WERI-Rb-1 (cell line): ENCODE data around the gene PPP6R1.

ENCODE experiments used
- DNase-seq: peaks from one replicate; pipeline ENCODE4 v3.0.0-alpha.2; 2020
- H3K27ac ChIP-seq: fragments of 250-450 bp; sonication (Bioruptor Pico); 2 replicates; pipeline ENCODE4 v1.5.1; 2020; ENCODE audit warnings: mild to moderate bottlenecking, moderate library complexity
- H3K27me3 ChIP-seq: fragments of 250-450 bp; sonication (Bioruptor Pico); 2 replicates; pipeline ENCODE4 v1.5.1; 2021; ENCODE audit warnings: mild to moderate bottlenecking, low read depth, moderate library complexity; ENCODE audit not compliant: insufficient read depth, severe bottlenecking
- H3K36me3 ChIP-seq: fragments of 250-450 bp; sonication (Bioruptor Pico); 2 replicates; pipeline ENCODE4 v1.5.1; 2020; ENCODE audit warnings: mild to moderate bottlenecking, moderate library complexity
- H3K4me3 ChIP-seq: 2 replicates; pipeline ENCODE4 v1.5.1; 2011; ENCODE audit warnings: low read depth, mild to moderate bottlenecking, control low read depth, low read length
- H3K9me3 ChIP-seq: fragments of 250-450 bp; sonication (Bioruptor Pico); 2 replicates; pipeline ENCODE4 v1.5.1; 2021; ENCODE audit warnings: mild to moderate bottlenecking, moderate library complexity; ENCODE audit not compliant: severe bottlenecking
- TF ChIP-seq, protein P1 (sequence below): IDR thresholded peaks from 2 replicates; pipeline ENCODE4 v1.5.1; 2011; ENCODE audit warnings: low read depth, mild to moderate bottlenecking, control low read depth, inconsistent platforms, low read length

PPP6R1 gene

DNA sequence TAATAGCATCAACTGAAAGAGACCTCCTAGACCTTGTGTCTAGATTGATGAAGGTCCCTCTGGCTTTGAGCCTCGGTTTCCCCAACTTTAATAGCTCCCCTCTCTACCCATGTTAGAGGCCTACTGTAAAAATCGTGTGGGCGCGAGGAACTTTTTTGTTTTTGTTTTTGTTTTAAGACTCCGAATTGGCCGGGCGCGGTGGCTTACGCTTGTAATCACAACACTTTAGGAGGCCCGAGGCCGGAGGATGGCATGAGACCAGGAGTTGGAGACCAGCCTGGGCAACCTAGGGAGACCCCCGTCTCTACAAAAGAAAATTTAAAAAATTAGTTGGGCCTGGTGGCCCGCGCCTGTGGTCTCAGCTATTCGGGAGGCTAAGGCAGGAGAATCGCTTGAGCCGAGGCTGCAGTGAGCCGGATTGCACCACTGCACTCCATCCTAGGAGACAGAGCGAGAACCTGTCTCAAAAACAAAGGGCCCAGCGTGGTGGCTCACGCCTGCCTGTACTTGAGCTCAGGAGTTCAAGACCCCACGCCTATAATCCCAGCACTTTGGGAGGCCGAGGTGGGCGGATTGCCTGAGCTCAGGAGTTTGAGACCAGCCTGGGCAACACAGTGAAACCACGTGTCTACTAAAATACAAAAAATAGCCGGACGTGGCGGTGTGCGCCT, 858 bp upstream of the PPP6R1 start:
- H3K27me3 ChIP-seq: no peaks in the 10 kb centered on the region
- DNase-seq: peak; percentile 62
- TF ChIP-seq, protein P1, sequence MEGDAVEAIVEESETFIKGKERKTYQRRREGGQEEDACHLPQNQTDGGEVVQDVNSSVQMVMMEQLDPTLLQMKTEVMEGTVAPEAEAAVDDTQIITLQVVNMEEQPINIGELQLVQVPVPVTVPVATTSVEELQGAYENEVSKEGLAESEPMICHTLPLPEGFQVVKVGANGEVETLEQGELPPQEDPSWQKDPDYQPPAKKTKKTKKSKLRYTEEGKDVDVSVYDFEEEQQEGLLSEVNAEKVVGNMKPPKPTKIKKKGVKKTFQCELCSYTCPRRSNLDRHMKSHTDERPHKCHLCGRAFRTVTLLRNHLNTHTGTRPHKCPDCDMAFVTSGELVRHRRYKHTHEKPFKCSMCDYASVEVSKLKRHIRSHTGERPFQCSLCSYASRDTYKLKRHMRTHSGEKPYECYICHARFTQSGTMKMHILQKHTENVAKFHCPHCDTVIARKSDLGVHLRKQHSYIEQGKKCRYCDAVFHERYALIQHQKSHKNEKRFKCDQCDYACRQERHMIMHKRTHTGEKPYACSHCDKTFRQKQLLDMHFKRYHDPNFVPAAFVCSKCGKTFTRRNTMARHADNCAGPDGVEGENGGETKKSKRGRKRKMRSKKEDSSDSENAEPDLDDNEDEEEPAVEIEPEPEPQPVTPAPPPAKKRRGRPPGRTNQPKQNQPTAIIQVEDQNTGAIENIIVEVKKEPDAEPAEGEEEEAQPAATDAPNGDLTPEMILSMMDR: no peak
- H3K9me3 ChIP-seq: no peaks in the 10 kb centered on the region
- H3K36me3 ChIP-seq: peaks cover 32% of the 10 kb centered on the region
- peak overlapping the region; percentile 87 for H3K4me3 ChIP-seq
- peak overlapping the region; percentile 98 for H3K27ac ChIP-seq

DNA sequence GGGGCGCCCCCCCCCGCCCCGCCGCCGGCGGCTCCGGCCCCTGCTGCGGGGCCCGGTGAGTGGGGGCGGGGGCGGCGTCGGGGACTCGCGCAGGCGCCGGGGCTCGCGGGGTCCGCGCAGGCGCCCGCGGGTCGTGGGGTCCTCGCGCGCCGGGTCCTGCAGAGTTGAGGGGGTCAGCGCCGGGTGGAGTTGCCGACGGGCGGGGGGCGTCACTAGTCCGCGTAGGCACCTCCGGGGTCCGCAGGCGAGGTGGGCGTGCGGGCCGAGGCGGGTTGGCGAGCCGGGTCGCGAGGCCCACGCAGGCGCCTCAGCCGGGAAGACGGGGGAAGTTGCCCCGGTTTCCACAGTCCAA, 365 bp downstream of the PPP6R1 start:
- H3K4me3 ChIP-seq: peak overlapping the region; percentile 87
- DNase-seq: peak; percentile 19
- peaks cover 42% of the 10 kb centered on the region for H3K36me3 ChIP-seq

DNA sequence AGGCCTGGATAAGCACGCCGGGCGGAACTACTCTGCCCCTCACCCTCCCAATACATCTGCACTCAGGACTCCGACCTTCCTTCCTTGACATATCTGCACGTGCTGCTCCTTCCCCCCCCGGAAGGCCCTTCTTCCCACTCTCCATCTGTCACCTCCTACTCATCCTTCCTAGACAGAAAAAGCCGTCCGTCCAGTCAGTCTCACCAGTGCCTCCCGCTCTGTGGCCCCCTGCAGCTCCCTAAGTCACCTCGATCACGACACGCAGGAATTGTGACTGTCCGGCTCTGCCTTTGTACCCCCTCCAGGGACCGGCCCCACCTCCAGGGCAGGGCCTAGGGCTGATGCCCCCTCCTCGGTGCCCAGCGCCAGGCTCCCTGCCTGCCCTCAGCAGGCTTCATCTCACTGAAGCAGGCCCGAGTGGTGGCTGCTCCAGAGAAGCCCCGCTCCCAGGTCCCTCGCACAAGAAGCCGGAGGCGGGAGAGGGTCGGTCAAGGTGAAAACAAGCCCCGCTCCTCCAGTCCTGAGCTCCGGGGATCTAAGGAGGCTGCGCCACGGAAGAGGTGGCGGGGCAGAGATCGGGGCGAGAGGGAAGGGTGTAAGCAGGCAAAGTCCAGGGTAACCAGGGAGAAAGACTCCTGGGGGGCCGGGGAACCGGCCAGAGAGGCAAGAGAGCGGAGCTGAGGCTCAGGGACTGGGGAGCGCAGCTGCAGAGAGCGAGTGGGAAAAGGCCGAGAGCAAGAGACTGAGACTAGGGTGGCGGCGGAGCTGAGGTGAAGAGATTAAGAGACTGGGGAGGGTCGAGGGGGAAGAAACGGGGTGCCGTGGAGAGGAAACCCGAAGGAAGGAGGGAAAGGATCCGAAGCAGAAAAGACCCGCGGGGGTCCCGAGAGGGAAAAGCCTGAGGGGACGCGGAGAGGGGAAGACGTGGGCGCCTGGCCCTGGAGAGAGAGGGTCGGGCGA, 1.1 kb downstream of the PPP6R1 start:
- Histone ChIP-seq H3K36me3 (peaks cover 46% of the 10 kb centered on the region), H3K27ac (peak overlapping the region; percentile 98), H3K4me3 (peak overlapping the region; percentile 83), H3K9me3 (no peaks in the 10 kb centered on the region), H3K27me3 (no peaks in the 10 kb centered on the region)
- TF ChIP-seq, protein P1: no peak
- peak; percentile 42 for DNase-seq

More for the DNA sequence above, 365 bp downstream of the PPP6R1 start:
- H3K27ac ChIP-seq: peak overlapping the region; percentile 98
- H3K27me3 ChIP-seq: no peaks in the 10 kb centered on the region
- H3K9me3 ChIP-seq: no peaks in the 10 kb centered on the region
- TF ChIP-seq, protein P1: no peak

DNA sequence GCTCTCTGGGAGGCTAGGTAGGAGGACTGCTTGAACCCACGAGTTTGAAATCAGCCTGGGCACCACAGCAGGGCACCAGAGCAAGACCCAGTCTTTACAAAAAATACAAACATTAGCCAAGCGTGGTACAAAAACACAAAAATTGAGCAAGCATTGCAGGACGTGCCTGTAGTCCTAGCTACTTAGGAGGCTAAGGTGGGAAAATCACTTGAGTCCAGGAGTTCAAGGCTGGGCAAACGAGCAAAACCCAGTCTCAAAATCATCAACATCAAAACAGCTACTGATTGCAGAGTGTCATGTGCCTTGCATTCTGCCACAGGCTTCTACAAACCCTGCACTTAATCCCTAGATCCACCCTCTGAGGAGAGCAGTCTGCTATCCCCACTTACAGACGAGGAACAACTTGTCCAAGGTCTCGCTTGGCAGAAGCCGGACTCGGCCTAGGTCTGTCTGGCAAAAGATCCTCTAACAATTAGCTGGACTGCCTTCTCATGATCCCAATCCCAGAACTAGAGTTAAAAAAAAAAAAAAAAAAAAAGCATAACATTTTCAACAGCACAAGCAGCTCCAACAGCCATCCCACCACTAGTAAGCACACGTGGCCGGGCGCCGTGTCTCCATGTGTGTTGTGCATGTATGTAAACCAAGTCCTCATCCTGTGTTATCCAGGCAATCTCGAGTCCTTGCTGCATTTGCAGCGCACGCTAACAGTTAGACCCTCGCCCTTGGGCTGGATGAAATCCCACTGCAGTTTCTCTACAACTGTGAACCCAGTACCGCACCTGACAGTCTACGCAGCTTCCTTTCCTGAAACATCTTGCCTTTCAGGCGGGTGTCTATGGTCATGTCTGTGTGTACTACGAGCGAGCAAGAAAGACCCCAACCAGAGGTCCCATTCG, 2.0 kb downstream of the PPP6R1 start:
- H3K4me3 ChIP-seq: peak overlapping the region; percentile 83; the same call in 1 of the 2 replicates
- no peaks in the 10 kb centered on the region for H3K9me3 ChIP-seq
- TF ChIP-seq, protein P1: no peak
- no peak overlapping the region; the same call in 1 of the 2 replicates for H3K27ac ChIP-seq
- no peak for DNase-seq
- H3K27me3 ChIP-seq: no peaks in the 10 kb centered on the region
- peaks cover 46% of the 10 kb centered on the region for H3K36me3 ChIP-seq

DNA sequence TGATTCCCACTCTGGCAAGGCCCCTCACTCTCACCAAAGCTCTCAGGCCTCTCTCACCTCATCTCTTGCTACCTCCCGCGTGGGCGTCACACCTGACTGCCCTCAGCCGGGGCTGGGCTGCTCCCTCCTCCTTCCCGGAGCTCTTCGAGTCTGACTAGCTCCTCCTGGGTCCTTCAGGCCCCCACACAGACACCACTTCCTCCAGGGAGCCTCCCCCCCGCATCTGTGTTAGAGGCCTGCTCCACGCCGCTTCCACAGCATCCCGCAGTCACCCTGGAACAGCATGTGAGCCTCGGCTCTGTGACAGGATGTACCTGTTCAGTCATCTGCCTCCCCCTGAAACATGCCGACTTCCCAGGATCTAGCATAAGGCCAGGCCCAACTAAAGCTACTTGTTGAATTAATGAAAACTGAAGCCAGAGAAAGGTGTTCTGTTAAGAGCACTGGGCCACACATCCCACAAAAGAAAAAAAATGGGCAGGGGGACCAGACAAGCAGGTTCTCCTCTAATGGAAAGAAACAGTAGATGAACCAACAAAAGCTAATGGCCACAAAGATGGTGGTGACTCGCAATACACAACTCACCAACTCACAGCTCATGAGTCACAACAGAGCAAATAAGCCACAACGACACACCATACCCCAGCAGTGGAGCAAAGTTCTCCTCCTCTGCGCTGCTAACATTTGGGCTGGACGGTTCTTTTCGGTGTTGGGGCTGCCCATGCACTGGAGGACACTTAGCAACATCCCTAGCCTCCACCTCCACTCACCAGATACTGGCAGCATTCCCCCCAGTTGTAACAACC, 3.0 kb downstream of the PPP6R1 start:
- TF ChIP-seq, protein P1: no peak
- H3K4me3 ChIP-seq: no peak overlapping the region
- no peak overlapping the region for H3K27ac ChIP-seq
- peaks cover 46% of the 10 kb centered on the region for H3K36me3 ChIP-seq
- H3K27me3 ChIP-seq: no peaks in the 10 kb centered on the region
- H3K9me3 ChIP-seq: no peaks in the 10 kb centered on the region
- DNase-seq: no peak
